Colonic mucosa (tissue), 4 donors: Measurements from ENCODE around the gene PCDHGA9. TPM values are rescaled to one million over a fixed set of nuclear protein-coding genes. Genes with fewer than 3 reads are reported as not detected.

Experiments
- DNase-seq: peaks from one replicate; pipeline ENCODE4 v3.0.0-alpha.2; 2020
- H3K27ac ChIP-seq: fragments of 200-600 bp; one replicate; pipeline ENCODE4 v1.8.0; 2021
- H3K27me3 ChIP-seq: fragments of 200-600 bp; one replicate; pipeline ENCODE4 v1.8.0; 2021
- H3K36me3 ChIP-seq: fragments of 200-600 bp; one replicate; pipeline ENCODE4 v1.8.0; 2021
- H3K4me1 ChIP-seq: fragments of 200-600 bp; one replicate; pipeline ENCODE4 v1.8.0; 2021; ENCODE audit warnings: mild to moderate bottlenecking
- H3K4me3 ChIP-seq: fragments of 200-600 bp; one replicate; pipeline ENCODE4 v1.8.0; 2021
- H3K9ac ChIP-seq, 2 donors: one replicate each; pipeline ENCODE4 v1.7.0; 2013; ENCODE audit warnings: control low read depth in 2 of 2, low read depth in 2 of 2, low read length in 2 of 2
- H3K9me3 ChIP-seq: fragments of 200-600 bp; one replicate; pipeline ENCODE4 v1.8.0; 2021
- CTCF ChIP-seq: fragments of 200-600 bp; IDR thresholded peaks from one replicate; pipeline ENCODE4 v1.8.0; 2022; ENCODE audit warnings: antibody characterized with exemption, mild to moderate bottlenecking
- intact Hi-C: fragments of 100-400 bp; cut with DNase I; formaldehyde crosslinking; loops from one replicate; pipeline ENCODE4 v1.14.1; 2022
- total RNA-seq, 2 donors: library from RNA; stranded (reverse); fragmentation: NEBNext Ultra II Directional in 1 of 2; extraction: Animal tissue kit (Norgen Biotek cat#: 25700) in 1 of 2; gene quantifications; one replicate each; pipeline ENCODE4 v1.2.1, GENCODE V29; 2021
- donor health status: healthy.
- donor health status: DM: no; HTN: no; CAD: no.
- donor health status: DM: no; HTN: no; CAD: no.

PCDHGA9 gene
- total RNA-seq, 2 donors from 2014 or later: 1.1 to 2.2 TPM

- H3K9me3 ChIP-seq: peaks cover 11% of the 10 kb centered on the region
- H3K36me3 ChIP-seq: no peaks in the 10 kb centered on the region
- TF ChIP-seq CTCF: no peak
- intact Hi-C loops: loop anchor here (10.0 kb wide), 2 partner anchors 106 to 146 kb away; no protein-coding TSS in a partner anchor
- no peak overlapping the region for H3K9ac ChIP-seq
- H3K27me3 ChIP-seq: peaks cover 5% of the 10 kb centered on the region
- no peak for DNase-seq
- no peaks in the 10 kb centered on the region for H3K4me1 ChIP-seq
- H3K4me3 ChIP-seq: no peak overlapping the region
- no peak overlapping the region for H3K27ac ChIP-seq
Observed at GRCh38 chr5:141419074-141419880, 16.7 kb downstream of the PCDHGA9 start.

GRCh38 chr5:141420855-141421488, 18.4 kb downstream of the PCDHGA9 start, which contains the start of gene PCDHGA11:
TSS of gene PCDHGA11 (plus strand) at chr5:141421051. CDS start at chr5:141421228, 177 bp downstream.
- Histone ChIP-seq H3K27ac (no peak within 1 kb of the TSS), H3K4me3 (peak within 1 kb of the TSS; percentile 18), H3K27me3 (peaks cover 5% of the 10 kb centered on the region), H3K36me3 (no peaks in the 10 kb centered on the region), H3K9me3 (peaks cover 11% of the 10 kb centered on the region), H3K4me1 (no peaks in the 10 kb centered on the region), H3K9ac (no peak within 1 kb of the TSS)
- TF ChIP-seq CTCF: no peak
- DNase-seq: peak; percentile 38
- intact Hi-C loops: no loop called here

- Histone ChIP-seq H3K4me1 (no peaks in the 10 kb centered on the region), H3K9me3 (peaks cover 11% of the 10 kb centered on the region), H3K36me3 (no peaks in the 10 kb centered on the region), H3K4me3 (no peak overlapping the region), H3K9ac (no peak overlapping the region), H3K27me3 (peaks cover 5% of the 10 kb centered on the region), H3K27ac (no peak overlapping the region)
- no peak for DNase-seq
- intact Hi-C loops: no loop called here
- no peak for TF ChIP-seq CTCF
Observed at GRCh38 chr5:141421489-141421855, 18.9 kb downstream of the PCDHGA9 start.

- no peak for DNase-seq
- H3K4me3 ChIP-seq: no peak overlapping the region
- H3K9me3 ChIP-seq: peaks cover 16% of the 10 kb centered on the region
- H3K27me3 ChIP-seq: peaks cover 5% of the 10 kb centered on the region
- H3K4me1 ChIP-seq: no peaks in the 10 kb centered on the region
- H3K36me3 ChIP-seq: no peaks in the 10 kb centered on the region
- TF ChIP-seq CTCF: no peak
- no peak overlapping the region for H3K9ac ChIP-seq
- intact Hi-C loops: no loop called here
- H3K27ac ChIP-seq: no peak overlapping the region
Observed at GRCh38 chr5:141422742-141423291, 20.2 kb downstream of the PCDHGA9 start.

- H3K9me3 ChIP-seq: peaks cover 12% of the 10 kb centered on the region
- no peak overlapping the region for H3K9ac ChIP-seq
- intact Hi-C loops: no loop called here
- no peak for DNase-seq
- H3K4me3 ChIP-seq: no peak overlapping the region
- no peak overlapping the region for H3K27ac ChIP-seq
- no peaks in the 10 kb centered on the region for H3K36me3 ChIP-seq
- no peaks in the 10 kb centered on the region for H3K4me1 ChIP-seq
- TF ChIP-seq CTCF: no peak
- no peaks in the 10 kb centered on the region for H3K27me3 ChIP-seq
Observed at GRCh38 chr5:141427783-141428426, 25.3 kb downstream of the PCDHGA9 start.
